Endothelial cell of umbilical vein (primary cell): ENCODE measurements around the gene POU6F2. TPM values are rescaled to one million over a fixed set of nuclear protein-coding genes. Genes with fewer than 3 reads are reported as not detected.

Source experiments
- BruUV-seq: library from RNA; stranded (reverse); fragments of 400-500 nt; replicated peaks from 2 replicates; lab custom pipeline; 2021; lab: Mats Ljungman, UMichigan
- CTCF ChIA-PET: fragments of 300-600, 350-600 bp; sonication (Branson Sonifier 250); formaldehyde crosslinking; loops from one replicate; lab custom pipeline; 2021; ENCODE audit warnings: antibody characterized with exemption, inconsistent platforms; lab: Charles Lee
- POLR2A ChIA-PET: fragments of 300-600, 350-600 bp; sonication (Branson Sonifier 250); formaldehyde crosslinking; loops from one replicate; lab custom pipeline; 2021; ENCODE audit warnings: antibody characterized with exemption, inconsistent platforms; lab: Charles Lee
- DNase-seq: peaks from one replicate; pipeline ENCODE4 v3.0.0-alpha.2; 2011; ENCODE audit warnings: low read depth, low spot score
- FAIRE-seq: peaks from 2 replicates; lab custom pipeline; 2011; peaks lifted over from hg19 to GRCh38; lab: Jason Lieb, UNC
- H2AFZ ChIP-seq: 2 replicates; pipeline ENCODE4 v1.6.0; 2012; ENCODE audit warnings: low read depth, low read length, control low read depth, inconsistent platforms
- H3K27ac ChIP-seq: 2 replicates; pipeline ENCODE4 v1.5.1; 2011; ENCODE audit warnings: low read depth, mild to moderate bottlenecking, control low read depth, low read length, moderate library complexity; ENCODE audit not compliant: insufficient read depth
- H3K27me3 ChIP-seq, 2 experiments: 2 replicates each; pipeline versions ENCODE4 v1.6.0 to v1.6.1; 2011; ENCODE audit warnings: low read length in 2 of 2, mixed read lengths in 1 of 2; ENCODE audit not compliant: control insufficient read depth in 2 of 2, insufficient read depth in 2 of 2
- H3K36me3 ChIP-seq, 2 experiments: 2 replicates in 1 of 2; 3 replicates in 1 of 2; pipeline ENCODE4 v1.5.1; 2011; ENCODE audit warnings: low read length in 2 of 2, mild to moderate bottlenecking in 1 of 2, moderate library complexity in 1 of 2; ENCODE audit not compliant: control insufficient read depth in 2 of 2, insufficient read depth in 2 of 2; ENCODE audit errors: extremely low read depth in 1 of 2
- H3K4me1 ChIP-seq: 3 replicates; pipeline ENCODE4 v1.5.1; 2011; ENCODE audit warnings: mild to moderate bottlenecking, low read length; ENCODE audit not compliant: control insufficient read depth, insufficient read depth; ENCODE audit errors: extremely low read depth
- H3K4me2 ChIP-seq: 2 replicates; pipeline ENCODE4 v1.6.1; 2011; ENCODE audit warnings: low read length, control low read depth, mixed read lengths; ENCODE audit not compliant: insufficient read depth
- H3K4me3 ChIP-seq, 3 experiments: fragments of 200-600 bp in 1 of 3; sonication (generic), shearing (Covaris generic) in 1 of 3; replicated peaks in 1 of 3; 2 replicates each; pipeline ENCODE4 v1.5.1; 2011 to 2016; ENCODE audit warnings: control low read depth in 3 of 3, low read length in 3 of 3, mild to moderate bottlenecking in 2 of 3, inconsistent platforms in 1 of 3, low read depth in 1 of 3, moderate library complexity in 1 of 3; ENCODE audit not compliant: insufficient read depth in 1 of 3
- H3K79me2 ChIP-seq: 2 replicates; pipeline ENCODE4 v1.6.0; 2012; ENCODE audit warnings: low read length, inconsistent platforms; ENCODE audit not compliant: control insufficient read depth, insufficient read depth
- H3K9ac ChIP-seq: replicated peaks from 2 replicates; pipeline ENCODE3; 2011; ENCODE audit warnings: low read length, control low read depth; ENCODE audit not compliant: insufficient read depth; ENCODE audit errors: extremely low read depth
- H3K9me1 ChIP-seq: replicated peaks from 3 replicates; pipeline ENCODE4 v1.6.0; 2011; ENCODE audit warnings: mild to moderate bottlenecking, low read length; ENCODE audit not compliant: control insufficient read depth, insufficient read depth; ENCODE audit errors: extremely low read depth
- H3K9me3 ChIP-seq: replicated peaks from 2 replicates; pipeline ENCODE4 v1.5.1; 2012; ENCODE audit warnings: low read length, inconsistent platforms; ENCODE audit not compliant: control insufficient read depth, insufficient read depth
- H4K20me1 ChIP-seq: replicated peaks from 2 replicates; pipeline ENCODE3; 2011; ENCODE audit warnings: mild to moderate bottlenecking, low read length; ENCODE audit not compliant: control insufficient read depth, insufficient read depth; ENCODE audit errors: extremely low read depth
- CTCF ChIP-seq, 2 donors: IDR thresholded peaks; 1 replicate in 1 of 2; 2 replicates in 1 of 2; pipeline ENCODE4 v1.5.1; 2011; ENCODE audit warnings: low read length in 2 of 2, mild to moderate bottlenecking in 2 of 2, moderate library complexity in 2 of 2, control low read depth in 1 of 2, inconsistent platforms in 1 of 2, low read depth in 1 of 2; ENCODE audit not compliant: insufficient read depth in 1 of 2; ENCODE audit errors: extremely low read depth in 1 of 2
- EZH2 ChIP-seq: IDR thresholded peaks from 2 replicates; pipeline ENCODE4 v1.6.1; 2012; ENCODE audit warnings: borderline replicate concordance, low read depth, mild to moderate bottlenecking, moderate library complexity, low read length, inconsistent platforms; ENCODE audit not compliant: severe bottlenecking
- FOS ChIP-seq: IDR thresholded peaks from 2 replicates; pipeline ENCODE4 v1.6.1; 2011; ENCODE audit warnings: mild to moderate bottlenecking, low read length, moderate library complexity, borderline replicate concordance; ENCODE audit not compliant: insufficient read depth
- GATA2 ChIP-seq: IDR thresholded peaks from 2 replicates; pipeline ENCODE4 v1.7.0; 2011; ENCODE audit warnings: low read depth, mild to moderate bottlenecking, moderate library complexity, mixed read lengths, low read length; ENCODE audit not compliant: insufficient read length, insufficient read depth
- JUN ChIP-seq: IDR thresholded peaks from 2 replicates; pipeline ENCODE4 v1.6.1; 2011; ENCODE audit warnings: borderline replicate concordance, low read depth; ENCODE audit not compliant: insufficient read length, insufficient read depth
- MAX ChIP-seq: IDR thresholded peaks from 2 replicates; pipeline ENCODE4 v1.6.1; 2011; ENCODE audit not compliant: insufficient read depth, insufficient read length
- MYC ChIP-seq: IDR thresholded peaks from one replicate; pipeline ENCODE4 v1.6.1; 2011; ENCODE audit warnings: mild to moderate bottlenecking, low read depth, low read length
- POLR2A ChIP-seq: IDR thresholded peaks from 2 replicates; pipeline ENCODE4 v1.6.1; 2012; ENCODE audit warnings: low read depth, mild to moderate bottlenecking, control low read depth, low read length
- POLR2AphosphoS5 ChIP-seq: IDR thresholded peaks from 2 replicates; pipeline ENCODE4 v1.6.1; 2012; ENCODE audit warnings: low read depth, mild to moderate bottlenecking, control low read depth, low read length, moderate library complexity; ENCODE audit not compliant: insufficient read depth
- dilution Hi-C: fragments of 300-500 bp; cut with MboI; formaldehyde crosslinking; loops from one replicate; pipeline ENCODE4 v1.15.0; 2019; ENCODE audit warnings: low sequenced_read_pairs; ENCODE audit not compliant: extremely low pct_ligation_motif_present
- intact Hi-C: fragments of 100-400 bp; cut with micrococcal nuclease; formaldehyde crosslinking; loops from one replicate; pipeline ENCODE4 v1.10.0; 2022
- polyA plus RNA-seq, 4 experiments: library from polyadenylated mRNA; depleted of rRNA in 3 of 4; stranded (reverse) in 3 of 4; unstranded in 1 of 4; fragments of >200 nt; gene quantifications; 2 replicates each; pipeline versions ENCODE4 v1.2.1 to v1.2.3, GENCODE V29; 2011 to 2012; ENCODE audit warnings: missing spikeins in 1 of 4
- total RNA-seq: library from RNA; stranded (reverse); gene quantifications from 2 replicates; pipeline ENCODE4 v1.2.3, GENCODE V29; 2021

POU6F2 gene
- total and polyA plus RNA-seq, 2 donors (not counting 3 experiments of a cell fraction or from before 2014, with no cell fraction given) = 0.29 TPM; not detected in 1

- no TSS peak for BruUV-seq
- H3K4me2 ChIP-seq = no peak overlapping the region
- H3K4me3 ChIP-seq = no peak overlapping the region
- CTCF ChIA-PET = no interaction called here
- no peaks in the 10 kb centered on the region for H3K9me1 ChIP-seq
- no peak overlapping the region for H3K27ac ChIP-seq
- TF ChIP-seq CTCF (IDR thresholded peaks at IDR 0.05; ENCODE audit: extremely low read depth in 1 of 2, insufficient read depth in 1 of 2, low read depth in 1 of 2, low read length in 2 of 2) (no peak), POLR2AphosphoS5 (no peak), MYC (no peak), FOS (no peak), GATA2 (no peak), JUN (no peak), POLR2A (no peak), MAX (no peak), EZH2 (no peak)
- FAIRE-seq (no peak), DNase-seq (no peak)
- intact Hi-C loops = no loop called here
- no peaks in the 10 kb centered on the region for H3K36me3 ChIP-seq
- no peaks in the 10 kb centered on the region for H3K27me3 ChIP-seq
- no peaks in the 10 kb centered on the region for H3K79me2 ChIP-seq
- no peaks in the 10 kb centered on the region for H3K4me1 ChIP-seq
- dilution Hi-C loops = no loop called here
- H2AFZ ChIP-seq = no peak overlapping the region
- H3K9me3 ChIP-seq = no peaks in the 10 kb centered on the region
- no peaks in the 10 kb centered on the region for H4K20me1 ChIP-seq
- H3K9ac ChIP-seq = no peak overlapping the region
- POLR2A ChIA-PET = no interaction called here
Observed at GRCh38 chr7:39433550-39433949, 455.8 kb downstream of the POU6F2 start.
